ENCODE data around the gene CHGA. TPM values are rescaled to one million over a fixed set of nuclear protein-coding genes. Genes with fewer than 3 reads are reported as not detected.

Gene CHGA
- total RNA-seq, 1 experiment from 2014 or later = 8.5 TPM

DNA sequence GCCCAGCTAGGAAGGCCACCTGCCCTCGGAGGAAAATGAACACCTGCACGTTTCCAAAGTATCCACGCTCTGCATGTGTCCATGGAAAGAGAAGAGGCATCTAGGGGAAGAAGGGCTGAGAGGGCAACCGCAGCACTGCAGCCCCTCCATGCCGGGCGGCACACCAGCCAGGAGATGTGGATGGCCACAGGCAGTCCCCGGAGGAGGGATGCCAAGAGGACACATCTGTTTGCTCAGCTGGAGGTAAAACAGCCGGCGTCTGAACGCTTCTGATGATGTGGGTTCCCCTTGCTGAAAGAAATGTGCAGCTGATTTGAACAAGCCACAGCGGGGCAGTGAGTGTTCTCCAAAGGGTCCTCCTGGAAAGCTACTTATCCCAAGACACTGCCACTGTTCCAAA lies 34.0 kb downstream of the CHGA start (continued):
- TF ChIP-seq, protein P1, sequence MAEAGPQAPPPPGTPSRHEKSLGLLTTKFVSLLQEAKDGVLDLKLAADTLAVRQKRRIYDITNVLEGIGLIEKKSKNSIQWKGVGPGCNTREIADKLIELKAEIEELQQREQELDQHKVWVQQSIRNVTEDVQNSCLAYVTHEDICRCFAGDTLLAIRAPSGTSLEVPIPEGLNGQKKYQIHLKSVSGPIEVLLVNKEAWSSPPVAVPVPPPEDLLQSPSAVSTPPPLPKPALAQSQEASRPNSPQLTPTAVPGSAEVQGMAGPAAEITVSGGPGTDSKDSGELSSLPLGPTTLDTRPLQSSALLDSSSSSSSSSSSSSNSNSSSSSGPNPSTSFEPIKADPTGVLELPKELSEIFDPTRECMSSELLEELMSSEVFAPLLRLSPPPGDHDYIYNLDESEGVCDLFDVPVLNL (CRISPR knock-in tag; IDR thresholded peaks at IDR 0.05; ENCODE audit: borderline replicate concordance, low read depth) = no peak
- TF ChIP-seq ZNF396 (CRISPR knock-in tag; IDR thresholded peaks at IDR 0.05; ENCODE audit: borderline replicate concordance) (no peak), JAZF1 (CRISPR knock-in tag; IDR thresholded peaks at IDR 0.05) (no peak), NFATC4 (CRISPR knock-in tag; IDR thresholded peaks at IDR 0.05) (no peak), GTF2I (CRISPR knock-in tag; conservative IDR thresholded peaks at IDR 0.05) (no peak), NR2C2 (CRISPR knock-in tag; IDR thresholded peaks at IDR 0.05) (no peak), ESRRA (CRISPR knock-in tag; IDR thresholded peaks at IDR 0.05; ENCODE audit: borderline replicate concordance) (no peak)
- TF ChIP-seq, protein P2, sequence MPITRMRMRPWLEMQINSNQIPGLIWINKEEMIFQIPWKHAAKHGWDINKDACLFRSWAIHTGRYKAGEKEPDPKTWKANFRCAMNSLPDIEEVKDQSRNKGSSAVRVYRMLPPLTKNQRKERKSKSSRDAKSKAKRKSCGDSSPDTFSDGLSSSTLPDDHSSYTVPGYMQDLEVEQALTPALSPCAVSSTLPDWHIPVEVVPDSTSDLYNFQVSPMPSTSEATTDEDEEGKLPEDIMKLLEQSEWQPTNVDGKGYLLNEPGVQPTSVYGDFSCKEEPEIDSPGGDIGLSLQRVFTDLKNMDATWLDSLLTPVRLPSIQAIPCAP (CRISPR knock-in tag; IDR thresholded peaks at IDR 0.05) = no peak
- TF ChIP-seq, protein P3, sequence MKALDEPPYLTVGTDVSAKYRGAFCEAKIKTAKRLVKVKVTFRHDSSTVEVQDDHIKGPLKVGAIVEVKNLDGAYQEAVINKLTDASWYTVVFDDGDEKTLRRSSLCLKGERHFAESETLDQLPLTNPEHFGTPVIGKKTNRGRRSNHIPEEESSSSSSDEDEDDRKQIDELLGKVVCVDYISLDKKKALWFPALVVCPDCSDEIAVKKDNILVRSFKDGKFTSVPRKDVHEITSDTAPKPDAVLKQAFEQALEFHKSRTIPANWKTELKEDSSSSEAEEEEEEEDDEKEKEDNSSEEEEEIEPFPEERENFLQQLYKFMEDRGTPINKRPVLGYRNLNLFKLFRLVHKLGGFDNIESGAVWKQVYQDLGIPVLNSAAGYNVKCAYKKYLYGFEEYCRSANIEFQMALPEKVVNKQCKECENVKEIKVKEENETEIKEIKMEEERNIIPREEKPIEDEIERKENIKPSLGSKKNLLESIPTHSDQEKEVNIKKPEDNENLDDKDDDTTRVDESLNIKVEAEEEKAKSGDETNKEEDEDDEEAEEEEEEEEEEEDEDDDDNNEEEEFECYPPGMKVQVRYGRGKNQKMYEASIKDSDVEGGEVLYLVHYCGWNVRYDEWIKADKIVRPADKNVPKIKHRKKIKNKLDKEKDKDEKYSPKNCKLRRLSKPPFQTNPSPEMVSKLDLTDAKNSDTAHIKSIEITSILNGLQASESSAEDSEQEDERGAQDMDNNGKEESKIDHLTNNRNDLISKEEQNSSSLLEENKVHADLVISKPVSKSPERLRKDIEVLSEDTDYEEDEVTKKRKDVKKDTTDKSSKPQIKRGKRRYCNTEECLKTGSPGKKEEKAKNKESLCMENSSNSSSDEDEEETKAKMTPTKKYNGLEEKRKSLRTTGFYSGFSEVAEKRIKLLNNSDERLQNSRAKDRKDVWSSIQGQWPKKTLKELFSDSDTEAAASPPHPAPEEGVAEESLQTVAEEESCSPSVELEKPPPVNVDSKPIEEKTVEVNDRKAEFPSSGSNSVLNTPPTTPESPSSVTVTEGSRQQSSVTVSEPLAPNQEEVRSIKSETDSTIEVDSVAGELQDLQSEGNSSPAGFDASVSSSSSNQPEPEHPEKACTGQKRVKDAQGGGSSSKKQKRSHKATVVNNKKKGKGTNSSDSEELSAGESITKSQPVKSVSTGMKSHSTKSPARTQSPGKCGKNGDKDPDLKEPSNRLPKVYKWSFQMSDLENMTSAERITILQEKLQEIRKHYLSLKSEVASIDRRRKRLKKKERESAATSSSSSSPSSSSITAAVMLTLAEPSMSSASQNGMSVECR (CRISPR knock-in tag; IDR thresholded peaks at IDR 0.05; ENCODE audit: borderline replicate concordance) = no peak
- TF ChIP-seq, protein P4, sequence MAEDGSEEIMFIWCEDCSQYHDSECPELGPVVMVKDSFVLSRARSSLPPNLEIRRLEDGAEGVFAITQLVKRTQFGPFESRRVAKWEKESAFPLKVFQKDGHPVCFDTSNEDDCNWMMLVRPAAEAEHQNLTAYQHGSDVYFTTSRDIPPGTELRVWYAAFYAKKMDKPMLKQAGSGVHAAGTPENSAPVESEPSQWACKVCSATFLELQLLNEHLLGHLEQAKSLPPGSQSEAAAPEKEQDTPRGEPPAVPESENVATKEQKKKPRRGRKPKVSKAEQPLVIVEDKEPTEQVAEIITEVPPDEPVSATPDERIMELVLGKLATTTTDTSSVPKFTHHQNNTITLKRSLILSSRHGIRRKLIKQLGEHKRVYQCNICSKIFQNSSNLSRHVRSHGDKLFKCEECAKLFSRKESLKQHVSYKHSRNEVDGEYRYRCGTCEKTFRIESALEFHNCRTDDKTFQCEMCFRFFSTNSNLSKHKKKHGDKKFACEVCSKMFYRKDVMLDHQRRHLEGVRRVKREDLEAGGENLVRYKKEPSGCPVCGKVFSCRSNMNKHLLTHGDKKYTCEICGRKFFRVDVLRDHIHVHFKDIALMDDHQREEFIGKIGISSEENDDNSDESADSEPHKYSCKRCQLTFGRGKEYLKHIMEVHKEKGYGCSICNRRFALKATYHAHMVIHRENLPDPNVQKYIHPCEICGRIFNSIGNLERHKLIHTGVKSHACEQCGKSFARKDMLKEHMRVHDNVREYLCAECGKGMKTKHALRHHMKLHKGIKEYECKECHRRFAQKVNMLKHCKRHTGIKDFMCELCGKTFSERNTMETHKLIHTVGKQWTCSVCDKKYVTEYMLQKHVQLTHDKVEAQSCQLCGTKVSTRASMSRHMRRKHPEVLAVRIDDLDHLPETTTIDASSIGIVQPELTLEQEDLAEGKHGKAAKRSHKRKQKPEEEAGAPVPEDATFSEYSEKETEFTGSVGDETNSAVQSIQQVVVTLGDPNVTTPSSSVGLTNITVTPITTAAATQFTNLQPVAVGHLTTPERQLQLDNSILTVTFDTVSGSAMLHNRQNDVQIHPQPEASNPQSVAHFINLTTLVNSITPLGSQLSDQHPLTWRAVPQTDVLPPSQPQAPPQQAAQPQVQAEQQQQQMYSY (CRISPR knock-in tag; IDR thresholded peaks at IDR 0.05) = no peak
- TF ChIP-seq, protein P5, sequence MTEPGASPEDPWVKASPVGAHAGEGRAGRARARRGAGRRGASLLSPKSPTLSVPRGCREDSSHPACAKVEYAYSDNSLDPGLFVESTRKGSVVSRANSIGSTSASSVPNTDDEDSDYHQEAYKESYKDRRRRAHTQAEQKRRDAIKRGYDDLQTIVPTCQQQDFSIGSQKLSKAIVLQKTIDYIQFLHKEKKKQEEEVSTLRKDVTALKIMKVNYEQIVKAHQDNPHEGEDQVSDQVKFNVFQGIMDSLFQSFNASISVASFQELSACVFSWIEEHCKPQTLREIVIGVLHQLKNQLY (CRISPR knock-in tag; IDR thresholded peaks at IDR 0.05) = no peak
- TF ChIP-seq, protein P6, sequence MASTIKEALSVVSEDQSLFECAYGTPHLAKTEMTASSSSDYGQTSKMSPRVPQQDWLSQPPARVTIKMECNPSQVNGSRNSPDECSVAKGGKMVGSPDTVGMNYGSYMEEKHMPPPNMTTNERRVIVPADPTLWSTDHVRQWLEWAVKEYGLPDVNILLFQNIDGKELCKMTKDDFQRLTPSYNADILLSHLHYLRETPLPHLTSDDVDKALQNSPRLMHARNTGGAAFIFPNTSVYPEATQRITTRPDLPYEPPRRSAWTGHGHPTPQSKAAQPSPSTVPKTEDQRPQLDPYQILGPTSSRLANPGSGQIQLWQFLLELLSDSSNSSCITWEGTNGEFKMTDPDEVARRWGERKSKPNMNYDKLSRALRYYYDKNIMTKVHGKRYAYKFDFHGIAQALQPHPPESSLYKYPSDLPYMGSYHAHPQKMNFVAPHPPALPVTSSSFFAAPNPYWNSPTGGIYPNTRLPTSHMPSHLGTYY (CRISPR knock-in tag; IDR thresholded peaks at IDR 0.05) = no peak

DNA sequence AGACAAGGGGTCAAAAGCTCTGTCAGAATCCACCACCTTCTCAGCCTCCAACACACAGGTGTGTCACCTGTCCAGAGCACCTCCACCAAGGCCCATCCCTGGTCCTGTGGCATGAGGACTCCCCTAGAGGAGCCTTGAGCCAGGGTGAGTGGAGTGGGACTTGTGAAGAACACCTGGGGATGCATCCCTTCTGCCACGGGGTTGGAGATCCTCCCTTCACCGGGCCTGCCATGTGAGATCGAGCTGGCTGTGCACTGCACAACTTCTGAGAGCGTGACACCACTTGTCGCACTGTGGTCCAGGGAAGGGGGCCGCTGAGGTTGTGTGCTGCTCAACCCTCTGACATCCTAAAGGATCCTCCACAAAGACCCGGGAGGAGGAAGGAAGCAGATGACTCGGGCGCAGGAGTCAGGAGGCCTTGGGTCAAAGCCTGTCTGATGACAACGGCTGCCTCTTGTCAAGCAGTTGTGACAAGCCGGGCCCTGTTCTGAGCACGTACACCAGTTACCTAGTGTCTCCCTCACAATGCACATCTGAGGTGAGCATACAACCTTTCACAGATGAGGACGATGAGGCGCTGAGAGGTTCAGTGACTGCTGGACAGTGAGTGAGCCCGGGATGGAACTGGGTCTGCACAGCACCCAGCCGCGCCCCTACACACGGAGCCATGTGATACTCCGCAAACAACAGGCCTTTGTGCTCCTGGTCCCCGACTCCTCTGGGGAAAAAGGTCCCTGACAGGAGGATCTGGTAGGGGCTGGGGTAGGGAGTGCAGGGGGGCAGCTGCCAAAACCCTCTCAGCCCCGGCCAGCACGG lies 35.6 kb downstream of the CHGA start:
- peaks cover 20% of the 10 kb centered on the region for H3K4me1 Mint-ChIP-seq
- POLR2A ChIA-PET = no interaction called here
- ATAC-seq (no peak), DNase-seq (ENCODE audit: low spot score) (no peak)
- H3K27me3 Mint-ChIP-seq (ENCODE audit: low read depth) = no peaks in the 10 kb centered on the region
- H3K36me3 Mint-ChIP-seq = peaks cover 22% of the 10 kb centered on the region
- TF ChIP-seq, protein P7, sequence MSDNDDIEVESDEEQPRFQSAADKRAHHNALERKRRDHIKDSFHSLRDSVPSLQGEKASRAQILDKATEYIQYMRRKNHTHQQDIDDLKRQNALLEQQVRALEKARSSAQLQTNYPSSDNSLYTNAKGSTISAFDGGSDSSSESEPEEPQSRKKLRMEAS (CRISPR knock-in tag; IDR thresholded peaks at IDR 0.05) = no peak
- TF ChIP-seq FOXJ3 (CRISPR knock-in tag; IDR thresholded peaks at IDR 0.05; ENCODE audit: borderline replicate concordance) (no peak), ETV6 (CRISPR knock-in tag; IDR thresholded peaks at IDR 0.05) (no peak), GRHL2 (CRISPR knock-in tag; IDR thresholded peaks at IDR 0.05; ENCODE audit: insufficient replicate concordance, severe bottlenecking) (no peak), NFE2L1 (CRISPR knock-in tag; IDR thresholded peaks at IDR 0.05) (no peak)
- TF ChIP-seq, protein P8, sequence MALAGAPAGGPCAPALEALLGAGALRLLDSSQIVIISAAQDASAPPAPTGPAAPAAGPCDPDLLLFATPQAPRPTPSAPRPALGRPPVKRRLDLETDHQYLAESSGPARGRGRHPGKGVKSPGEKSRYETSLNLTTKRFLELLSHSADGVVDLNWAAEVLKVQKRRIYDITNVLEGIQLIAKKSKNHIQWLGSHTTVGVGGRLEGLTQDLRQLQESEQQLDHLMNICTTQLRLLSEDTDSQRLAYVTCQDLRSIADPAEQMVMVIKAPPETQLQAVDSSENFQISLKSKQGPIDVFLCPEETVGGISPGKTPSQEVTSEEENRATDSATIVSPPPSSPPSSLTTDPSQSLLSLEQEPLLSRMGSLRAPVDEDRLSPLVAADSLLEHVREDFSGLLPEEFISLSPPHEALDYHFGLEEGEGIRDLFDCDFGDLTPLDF (CRISPR knock-in tag; IDR thresholded peaks at IDR 0.05) = no peak
- TF ChIP-seq, protein P9, sequence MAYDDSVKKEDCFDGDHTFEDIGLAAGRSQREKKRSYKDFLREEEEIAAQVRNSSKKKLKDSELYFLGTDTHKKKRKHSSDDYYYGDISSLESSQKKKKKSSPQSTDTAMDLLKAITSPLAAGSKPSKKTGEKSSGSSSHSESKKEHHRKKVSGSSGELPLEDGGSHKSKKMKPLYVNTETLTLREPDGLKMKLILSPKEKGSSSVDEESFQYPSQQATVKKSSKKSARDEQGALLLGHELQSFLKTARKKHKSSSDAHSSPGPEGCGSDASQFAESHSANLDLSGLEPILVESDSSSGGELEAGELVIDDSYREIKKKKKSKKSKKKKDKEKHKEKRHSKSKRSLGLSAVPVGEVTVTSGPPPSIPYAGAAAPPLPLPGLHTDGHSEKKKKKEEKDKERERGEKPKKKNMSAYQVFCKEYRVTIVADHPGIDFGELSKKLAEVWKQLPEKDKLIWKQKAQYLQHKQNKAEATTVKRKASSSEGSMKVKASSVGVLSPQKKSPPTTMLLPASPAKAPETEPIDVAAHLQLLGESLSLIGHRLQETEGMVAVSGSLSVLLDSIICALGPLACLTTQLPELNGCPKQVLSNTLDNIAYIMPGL (CRISPR knock-in tag; IDR thresholded peaks at IDR 0.05) = no peak
- no peaks in the 10 kb centered on the region for H3K9me3 Mint-ChIP-seq
- H3K27ac Mint-ChIP-seq = no peak overlapping the region
- CTCF ChIA-PET = interaction anchor here (0.9 to 1.7 kb wide), 2 partner anchors 155 to 156 kb away, joined by 3 to 5 read pairs; no protein-coding TSS in a partner anchor
- no peak overlapping the region for H3K4me3 Mint-ChIP-seq
